Left ventricle myocardium inferior (tissue), 1 donor: Measurements from ENCODE around the gene LRP1B. TPM values are rescaled to one million over a fixed set of nuclear protein-coding genes. Genes with fewer than 3 reads are reported as not detected.
"Not testable (repeated sequence)": the region's sequence is repeated elsewhere in the genome, so short reads cannot be mapped to it uniquely, and the experiment has no call there.

Experiments used
- DNase-seq: peaks from one replicate; pipeline ENCODE4 v3.0.0-alpha.2; 2020
- H3K27ac ChIP-seq: fragments of 200-600 bp; replicated peaks from 2 replicates; pipeline ENCODE4 v1.8.0; 2021
- H3K27me3 ChIP-seq: fragments of 200-600 bp; 2 replicates; pipeline ENCODE4 v1.8.0; 2021; ENCODE audit warnings: low read depth
- H3K36me3 ChIP-seq: fragments of 200-600 bp; 2 replicates; pipeline ENCODE4 v1.8.0; 2021
- H3K4me1 ChIP-seq: fragments of 200-600 bp; 2 replicates; pipeline ENCODE4 v1.8.0; 2021
- H3K4me3 ChIP-seq: fragments of 200-600 bp; 2 replicates; pipeline ENCODE4 v1.8.0; 2021; ENCODE audit warnings: mild to moderate bottlenecking, moderate library complexity
- H3K9me3 ChIP-seq: fragments of 200-600 bp; replicated peaks from 2 replicates; pipeline ENCODE4 v1.8.0; 2021
- intact Hi-C: fragments of 100-400 bp; cut with micrococcal nuclease; formaldehyde crosslinking; loops from one replicate; pipeline ENCODE4 v1.11.0; 2022
- total RNA-seq: library from RNA; stranded (reverse); fragmentation: NEBNext Ultra II Directional; extraction: Animal tissue kit (Norgen Biotek cat#: 25700); gene quantifications from one replicate; pipeline ENCODE4 v1.2.1, GENCODE V29; 2021
- TF ChIP-seq, protein P1 (sequence below): fragments of 200-600 bp; IDR thresholded peaks from 2 replicates; pipeline ENCODE4 v1.8.0; 2021; ENCODE audit warnings: antibody characterized with exemption, mild to moderate bottlenecking, borderline replicate concordance
- donor health status: DM: no; HTN: yes; CAD: no; lungs with severe emphysema.

LRP1B gene
- total RNA-seq, 1 donor from 2014 or later, result 0.08 TPM

- TF ChIP-seq, protein P1, sequence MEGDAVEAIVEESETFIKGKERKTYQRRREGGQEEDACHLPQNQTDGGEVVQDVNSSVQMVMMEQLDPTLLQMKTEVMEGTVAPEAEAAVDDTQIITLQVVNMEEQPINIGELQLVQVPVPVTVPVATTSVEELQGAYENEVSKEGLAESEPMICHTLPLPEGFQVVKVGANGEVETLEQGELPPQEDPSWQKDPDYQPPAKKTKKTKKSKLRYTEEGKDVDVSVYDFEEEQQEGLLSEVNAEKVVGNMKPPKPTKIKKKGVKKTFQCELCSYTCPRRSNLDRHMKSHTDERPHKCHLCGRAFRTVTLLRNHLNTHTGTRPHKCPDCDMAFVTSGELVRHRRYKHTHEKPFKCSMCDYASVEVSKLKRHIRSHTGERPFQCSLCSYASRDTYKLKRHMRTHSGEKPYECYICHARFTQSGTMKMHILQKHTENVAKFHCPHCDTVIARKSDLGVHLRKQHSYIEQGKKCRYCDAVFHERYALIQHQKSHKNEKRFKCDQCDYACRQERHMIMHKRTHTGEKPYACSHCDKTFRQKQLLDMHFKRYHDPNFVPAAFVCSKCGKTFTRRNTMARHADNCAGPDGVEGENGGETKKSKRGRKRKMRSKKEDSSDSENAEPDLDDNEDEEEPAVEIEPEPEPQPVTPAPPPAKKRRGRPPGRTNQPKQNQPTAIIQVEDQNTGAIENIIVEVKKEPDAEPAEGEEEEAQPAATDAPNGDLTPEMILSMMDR, result no peak
- intact Hi-C loops, result no loop called here
- no peak for DNase-seq
- Histone ChIP-seq H3K36me3 (no peaks in the 10 kb centered on the region), H3K9me3 (no peaks in the 10 kb centered on the region), H3K27me3 (no peaks in the 10 kb centered on the region), H3K27ac (no peak overlapping the region), H3K4me1 (no peaks in the 10 kb centered on the region), H3K4me3 (no peak overlapping the region)
These were observed 1842.1 kb downstream of the LRP1B start for GRCh38 chr2:140288726-140289125.

GRCh38 chr2:140288213-140288612, 1842.6 kb downstream of the LRP1B start:
- Histone ChIP-seq H3K4me3 (no peak overlapping the region), H3K27me3 (no peaks in the 10 kb centered on the region)

GRCh38 chr2:140286377-140286776, 1844.4 kb downstream of the LRP1B start:
- Histone ChIP-seq H3K9me3 (no peaks in the 10 kb centered on the region), H3K27me3 (no peaks in the 10 kb centered on the region), H3K4me3 (no peak overlapping the region), H3K36me3 (no peaks in the 10 kb centered on the region), H3K4me1 (no peaks in the 10 kb centered on the region), H3K27ac (no peak overlapping the region)
- intact Hi-C loops, result no loop called here
- no peak for DNase-seq
- TF ChIP-seq, protein P1, result no peak

More at GRCh38 chr2:140288213-140288612, 1842.6 kb downstream of the LRP1B start:
- TF ChIP-seq, protein P1, result no peak
- Histone ChIP-seq H3K4me1 (no peaks in the 10 kb centered on the region), H3K27ac (no peak overlapping the region), H3K36me3 (no peaks in the 10 kb centered on the region), H3K9me3 (no peaks in the 10 kb centered on the region)
- intact Hi-C loops, result no loop called here
- DNase-seq, result no peak

GRCh38 chr2:140277344-140277743, 1853.5 kb downstream of the LRP1B start:
- H3K36me3 ChIP-seq, H3K4me3 ChIP-seq, DNase-seq, H3K27me3 ChIP-seq, intact Hi-C loops, H3K9me3 ChIP-seq, H3K27ac ChIP-seq, H3K4me1 ChIP-seq: not testable (repeated sequence)

GRCh38 chr2:140276661-140277060, 1854.2 kb downstream of the LRP1B start:
- DNase-seq, result no peak
- H3K36me3 ChIP-seq, result no peaks in the 10 kb centered on the region
- intact Hi-C loops, result no loop called here
- TF ChIP-seq, protein P1, result no peak
- no peaks in the 10 kb centered on the region for H3K4me1 ChIP-seq
- no peaks in the 10 kb centered on the region for H3K27me3 ChIP-seq
- H3K27ac ChIP-seq, result no peak overlapping the region
- no peak overlapping the region for H3K4me3 ChIP-seq
- H3K9me3 ChIP-seq, result peaks cover 4% of the 10 kb centered on the region

- Histone ChIP-seq H3K36me3 (no peaks in the 10 kb centered on the region), H3K9me3 (peaks cover 4% of the 10 kb centered on the region), H3K4me3 (no peak overlapping the region), H3K27me3 (no peaks in the 10 kb centered on the region), H3K27ac (no peak overlapping the region), H3K4me1 (no peaks in the 10 kb centered on the region)
- TF ChIP-seq, protein P1, result no peak
- DNase-seq, result no peak
- intact Hi-C loops, result no loop called here
These were observed 1855.4 kb downstream of the LRP1B start for GRCh38 chr2:140275427-140275826.
